NOMO-1 treated with dmso at 0.1 percent for 144 hours (cell line): ENCODE measurements around the gene PDCL2.
"Not testable (repeated sequence)": the region's sequence is repeated elsewhere in the genome, so short reads cannot be mapped to it uniquely, and the experiment has no call there.

ENCODE experiments used
- DNase-seq: peaks from one replicate; lab custom pipeline; 2025; ENCODE audit not compliant: unreplicated experiment; lab: John Stamatoyannopoulos, UW

Gene PDCL2

DNA sequence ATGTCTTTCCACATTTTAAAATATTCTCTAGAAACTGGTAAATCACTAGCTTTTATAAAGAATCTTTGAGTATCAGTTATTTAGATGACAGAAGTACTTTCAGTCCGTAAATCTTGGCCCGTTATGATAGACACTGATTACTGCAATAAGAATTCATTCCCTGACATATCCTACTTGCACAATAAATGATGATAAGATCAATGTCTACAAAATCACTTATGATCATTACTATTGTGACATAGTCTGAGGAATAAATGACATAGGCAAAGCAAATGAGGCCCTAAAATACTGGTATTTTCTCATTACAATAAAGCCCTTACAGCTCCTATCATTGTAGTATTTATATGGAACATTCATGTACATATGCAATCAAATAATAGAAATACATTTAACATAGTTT is 6.6 kb upstream of the PDCL2 start:
- DNase-seq: no peak

DNA sequence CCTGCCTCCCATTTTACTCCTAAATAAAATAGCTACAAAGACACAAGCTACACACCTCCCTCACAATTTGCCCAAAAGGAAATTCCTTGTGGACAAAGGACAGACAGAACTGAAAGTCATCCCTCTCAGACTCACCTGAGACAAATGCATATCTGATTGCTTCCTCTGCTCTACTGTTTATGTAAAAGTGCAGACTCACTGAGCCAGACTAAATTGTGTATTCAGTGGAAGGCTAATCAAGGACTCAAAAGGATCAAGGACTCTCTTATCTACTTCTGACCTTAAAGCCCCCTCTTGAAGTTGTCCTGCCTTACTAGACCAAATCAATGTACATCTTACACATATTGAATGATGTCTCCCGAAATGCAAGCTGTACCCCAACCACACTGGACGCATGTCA is 3.9 kb downstream of the PDCL2 start:
- DNase-seq: no peak

DNA sequence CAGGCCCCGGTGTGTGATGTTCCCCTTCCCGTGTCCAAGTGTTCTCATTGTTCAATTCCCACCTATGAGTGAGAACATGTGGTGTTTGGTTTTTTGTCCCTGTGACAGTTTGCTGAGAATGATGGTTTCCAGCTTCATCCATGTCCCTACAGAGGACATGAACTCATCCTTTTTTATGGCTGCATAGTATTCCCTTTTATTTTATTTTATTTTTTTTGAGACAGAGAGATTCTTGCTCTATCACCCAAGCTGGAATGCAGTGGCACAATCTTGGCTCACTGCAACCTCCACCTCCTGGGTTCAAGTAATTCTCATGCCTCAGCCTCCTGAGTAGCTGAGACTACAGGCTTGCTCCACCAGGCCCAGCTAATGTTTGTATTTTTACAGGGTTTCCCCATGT is 9.3 kb downstream of the PDCL2 start:
- not testable (repeated sequence) for DNase-seq

DNA sequence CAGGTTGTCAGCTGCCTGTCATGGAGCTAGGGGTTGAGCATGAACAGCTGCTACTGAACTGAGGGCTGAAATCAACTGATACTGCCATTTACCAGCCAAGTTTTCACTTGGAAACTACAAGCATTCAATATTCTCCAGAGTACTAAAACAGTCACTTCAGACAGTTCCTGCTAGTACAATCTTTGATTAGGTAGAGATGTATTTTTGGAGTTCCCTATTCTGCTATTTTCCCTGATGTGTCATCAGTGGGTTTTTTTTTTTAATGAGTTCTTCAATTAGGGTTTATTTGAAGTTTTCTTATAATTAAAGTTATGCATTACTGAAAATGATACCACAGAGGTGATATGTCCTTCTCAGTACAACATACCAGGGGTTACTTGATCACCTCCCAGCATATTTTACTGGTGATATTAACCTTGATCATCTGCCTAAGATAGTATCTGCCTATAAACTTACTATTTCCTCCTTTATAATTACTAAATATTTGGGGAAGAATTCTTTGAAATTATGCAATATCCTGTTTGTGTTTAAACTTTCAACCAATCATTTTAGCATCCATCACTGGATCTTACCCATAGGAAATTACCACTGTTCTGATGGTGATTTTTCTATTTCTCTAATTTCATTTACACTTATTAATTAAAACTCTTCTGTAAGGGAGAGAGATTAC is 13.6 kb downstream of the PDCL2 start:
- no peak for DNase-seq

DNA sequence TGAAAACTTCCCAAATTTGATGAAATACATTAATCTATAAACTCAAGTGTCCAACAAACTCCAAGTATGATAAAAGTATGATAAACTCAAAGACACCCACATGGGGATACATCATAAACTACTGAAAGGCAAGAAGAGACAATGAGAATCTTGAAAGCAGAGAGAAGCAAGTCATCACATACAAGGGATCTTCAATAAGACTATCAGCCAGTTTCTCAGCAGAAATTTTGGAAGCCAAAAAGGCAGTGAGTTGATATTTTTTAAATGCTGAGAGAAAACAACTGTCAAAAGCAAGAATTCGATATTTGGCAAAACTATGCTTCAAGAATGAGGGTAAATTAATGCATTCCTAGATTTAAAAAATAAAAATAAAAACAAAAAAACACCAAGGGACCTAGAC is 16.5 kb downstream of the PDCL2 start:
- no peak for DNase-seq

DNA sequence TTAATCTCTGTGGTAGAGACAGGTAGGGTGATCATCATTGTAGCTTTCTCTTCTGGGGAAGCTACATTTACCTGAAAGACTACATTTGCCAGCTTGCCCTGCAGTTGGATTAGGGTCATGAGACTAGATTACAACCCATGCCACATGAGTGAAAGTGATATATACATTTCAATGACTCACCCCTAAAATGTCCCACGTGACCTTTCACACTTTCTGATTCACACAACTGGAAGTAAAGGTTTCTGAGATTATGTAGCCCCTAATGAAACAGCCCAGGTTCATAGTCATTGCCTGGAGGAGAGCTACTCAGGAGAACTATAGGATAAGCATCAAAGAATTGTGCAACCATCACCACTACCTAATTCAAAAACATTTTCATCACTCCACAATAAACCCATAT is 17.8 kb downstream of the PDCL2 start:
- DNase-seq: no peak

DNA sequence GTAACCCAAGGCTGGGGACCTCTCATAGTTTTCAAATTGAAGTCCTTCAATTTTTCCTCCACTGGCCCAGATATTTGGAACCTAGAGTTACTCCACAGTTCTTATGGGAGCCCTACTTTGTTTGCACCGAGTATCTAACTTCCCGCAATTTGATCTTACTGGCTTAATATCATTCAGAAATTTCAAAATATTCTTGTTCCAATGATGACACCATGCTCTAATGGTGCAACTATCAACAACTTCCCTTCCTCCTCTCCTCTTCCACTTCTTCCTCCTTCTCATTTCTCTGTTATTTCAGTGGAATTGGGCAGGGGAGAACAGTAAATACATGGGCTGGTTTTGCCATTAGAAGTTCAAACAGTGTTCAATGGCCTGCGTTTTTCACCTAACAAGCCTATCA is 20.2 kb downstream of the PDCL2 start:
- DNase-seq: no peak

DNA sequence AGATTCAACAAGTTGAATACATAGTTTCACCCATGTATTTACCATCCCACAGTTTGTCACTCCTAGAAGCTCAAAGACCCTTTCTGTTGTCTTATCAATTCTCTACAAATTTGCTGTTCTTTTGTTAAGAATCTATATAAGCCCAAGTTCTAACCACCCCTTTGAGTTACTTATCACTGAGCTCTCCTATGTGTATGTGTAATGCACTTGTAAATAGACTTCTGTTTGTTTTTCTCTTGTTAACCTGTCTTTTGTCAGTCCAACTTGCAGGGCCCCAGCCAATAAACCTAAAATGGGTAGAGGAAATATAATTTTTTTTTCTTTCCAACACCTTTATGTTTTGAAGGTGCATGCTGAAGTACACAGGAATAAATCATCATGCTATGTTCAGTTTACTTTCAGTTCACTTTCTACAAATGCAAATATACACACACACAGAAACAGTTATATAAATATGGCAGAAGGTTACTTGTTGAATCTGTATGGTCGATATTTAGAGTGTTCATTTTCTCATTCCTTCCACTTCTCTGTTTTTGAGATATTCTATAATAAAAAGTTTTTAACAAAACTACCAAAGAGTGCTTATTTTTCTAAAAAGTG is 23.0 kb downstream of the PDCL2 start:
- no peak for DNase-seq

DNA sequence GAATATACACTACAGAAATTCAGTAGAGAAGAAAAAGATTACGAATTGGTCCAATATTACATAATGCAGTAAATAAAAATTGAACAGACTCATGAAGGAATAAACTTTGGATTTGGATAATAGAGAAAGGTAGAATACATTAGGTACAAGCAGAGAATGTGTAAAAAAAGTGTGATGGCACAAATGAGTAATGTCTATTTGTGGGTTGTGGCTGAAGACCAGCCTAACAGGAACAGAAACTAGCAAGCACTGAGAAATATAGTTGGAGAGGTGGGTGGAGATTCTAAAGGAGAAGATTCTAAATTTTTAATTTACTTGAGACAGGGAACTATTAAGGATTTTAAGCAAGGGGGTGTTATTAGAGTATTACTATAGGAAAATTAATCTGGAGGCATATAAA is 30.2 kb downstream of the PDCL2 start:
- DNase-seq: peak; percentile 83

DNA sequence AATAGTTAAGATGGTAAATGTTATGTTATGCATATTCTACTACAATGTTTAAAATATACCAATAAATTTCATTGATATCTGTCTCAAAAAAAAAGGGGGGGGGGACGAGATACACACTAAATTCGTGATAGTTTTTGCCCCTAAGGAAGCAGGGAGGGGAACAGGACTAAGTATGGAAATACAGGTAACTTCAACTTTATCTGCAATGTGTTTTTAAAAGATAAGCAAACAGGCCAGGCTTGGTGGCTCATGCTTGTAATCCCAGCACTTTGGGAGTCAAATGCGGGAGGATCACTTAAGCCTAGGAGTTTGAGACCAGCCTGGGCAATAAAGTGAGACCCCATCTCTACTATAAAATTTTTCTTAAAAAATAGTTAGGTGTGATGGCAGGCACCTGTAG is 31.9 kb downstream of the PDCL2 start:
- no peak for DNase-seq

DNA sequence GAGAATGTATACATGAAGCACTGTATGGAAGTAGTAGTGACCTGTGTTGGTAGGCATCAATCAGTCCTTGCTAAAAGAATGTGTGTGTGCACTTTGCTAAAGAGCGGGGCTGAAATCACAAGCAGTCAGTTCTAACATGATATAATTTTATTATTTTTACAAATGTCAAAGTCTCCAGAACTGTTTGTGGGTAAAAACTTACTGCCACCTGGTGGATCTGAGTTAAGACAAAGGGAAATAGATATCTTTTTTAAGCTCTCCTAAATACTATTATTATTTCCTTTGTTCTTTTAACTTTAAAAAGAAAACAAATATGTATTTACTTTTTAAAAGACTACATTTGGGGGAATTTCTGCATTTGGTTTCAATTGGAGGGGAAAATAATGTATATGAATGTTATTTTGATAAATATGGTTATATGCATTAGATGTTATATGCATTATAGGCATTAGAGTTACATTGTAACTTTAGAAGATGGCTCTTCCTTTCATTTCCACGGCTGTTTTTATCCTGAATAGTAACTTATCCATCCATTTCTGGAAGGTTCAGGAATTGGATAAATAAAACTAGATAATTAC is 37.5 kb downstream of the PDCL2 start:
- DNase-seq: no peak

DNA sequence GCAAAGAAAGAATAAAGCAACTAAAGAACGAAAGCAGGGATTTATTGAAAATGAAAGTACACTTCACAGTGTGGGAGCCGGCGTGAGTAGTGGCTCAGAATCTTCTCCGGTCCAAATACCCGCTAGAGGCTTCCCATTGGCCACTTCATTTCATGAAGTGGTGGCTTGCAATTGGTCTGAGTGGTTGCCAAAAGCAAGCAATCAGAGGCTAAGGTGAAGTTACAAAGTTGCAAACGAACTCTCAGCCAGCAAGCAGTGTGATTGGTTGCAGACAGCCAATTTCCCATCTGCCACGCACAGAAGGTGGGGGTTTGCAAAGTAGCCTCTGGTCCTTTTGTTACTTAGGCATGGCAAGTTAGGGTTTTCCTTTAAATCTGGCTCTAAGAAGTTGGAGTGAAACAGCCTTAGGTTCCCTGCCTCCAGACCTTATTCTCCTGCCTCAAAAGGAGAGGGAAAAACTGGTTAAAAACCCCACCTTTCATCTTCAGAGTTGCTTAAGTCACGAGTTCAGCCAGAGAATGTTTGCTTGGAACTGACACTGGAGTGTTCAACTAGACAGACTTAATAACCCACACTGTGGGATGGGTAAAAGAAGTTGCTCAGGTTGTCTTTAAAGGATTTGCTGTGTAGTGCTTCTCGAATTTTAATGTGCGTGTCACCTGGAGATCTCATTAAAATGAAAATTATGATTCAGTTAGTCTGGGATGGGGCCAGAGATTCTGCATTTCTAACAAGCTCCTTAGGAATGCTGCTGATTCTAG is 38.4 kb downstream of the PDCL2 start:
- no peak for DNase-seq

DNA sequence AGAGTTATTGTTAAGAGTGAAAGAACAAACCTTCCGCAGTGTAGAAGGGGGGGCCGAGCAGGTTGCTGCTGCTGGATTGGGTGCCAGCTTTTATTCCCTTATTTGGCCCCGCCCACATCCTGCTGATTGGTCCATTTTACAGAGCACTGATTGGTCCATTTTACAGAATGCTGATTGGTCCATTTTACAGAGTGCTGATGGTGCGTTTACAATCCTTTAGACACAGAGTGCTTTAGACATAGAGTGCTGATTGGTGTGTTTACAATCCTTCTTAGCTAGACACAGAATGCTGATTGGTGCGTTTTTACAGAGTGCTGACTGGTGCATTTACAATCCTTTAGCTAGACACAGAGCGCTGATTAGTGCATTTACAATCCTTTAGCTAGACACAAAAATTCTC is 40.1 kb downstream of the PDCL2 start:
- DNase-seq: not testable (repeated sequence)

DNA sequence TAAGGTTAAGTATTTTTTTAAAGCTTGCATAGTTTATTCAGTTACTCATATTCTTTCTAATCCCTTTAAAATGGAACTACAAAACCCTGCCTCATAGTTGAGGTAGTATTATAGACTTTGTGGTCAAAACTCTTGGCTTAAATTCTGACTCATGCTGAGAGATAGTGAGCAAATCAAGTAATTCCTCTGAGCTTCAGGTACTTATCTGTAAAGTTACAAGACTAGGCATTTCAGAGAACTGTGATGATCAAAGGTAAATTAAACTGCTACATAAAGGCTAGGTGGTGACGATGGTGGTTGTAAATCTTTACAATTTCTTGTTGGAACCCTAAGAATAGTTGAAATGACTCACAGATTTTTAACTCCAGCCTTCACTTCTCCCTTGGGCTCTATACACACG is 42.2 kb downstream of the PDCL2 start:
- no peak for DNase-seq

DNA sequence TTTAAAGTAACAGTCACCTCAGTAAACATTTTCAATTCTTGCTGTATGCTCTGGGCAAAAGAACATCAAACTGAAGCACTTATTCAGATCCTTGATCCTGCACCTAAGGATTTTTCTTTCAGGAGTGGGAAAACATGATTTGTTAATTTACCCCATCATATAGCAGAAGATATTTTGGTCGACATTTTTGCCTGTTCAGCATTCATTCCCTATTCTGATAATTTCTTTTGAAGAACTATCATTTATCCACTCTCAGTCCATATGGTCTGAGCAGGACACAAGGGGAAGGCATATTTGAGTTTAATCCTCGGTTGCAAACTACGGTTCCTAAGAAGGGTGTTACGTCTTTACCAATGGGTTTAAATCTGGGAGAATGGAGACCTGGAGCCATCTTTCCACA is 44.1 kb downstream of the PDCL2 start:
- no peak for DNase-seq

DNA sequence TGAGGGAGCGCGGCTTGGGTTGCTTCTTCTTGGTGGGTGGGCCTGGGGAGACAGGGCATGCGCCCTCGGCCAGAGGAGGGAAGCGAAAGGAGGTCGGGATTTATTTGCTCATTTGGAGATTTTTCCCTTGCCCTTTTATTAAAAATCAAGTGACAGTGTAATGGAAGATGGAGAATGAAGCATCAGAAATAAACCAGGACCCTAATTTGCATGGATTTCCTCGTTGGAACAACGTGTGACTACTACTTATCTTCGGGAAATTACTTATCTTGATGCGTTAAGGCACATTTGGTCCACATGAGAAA is 44.6 kb downstream of the PDCL2 start:
- DNase-seq: no peak

DNA sequence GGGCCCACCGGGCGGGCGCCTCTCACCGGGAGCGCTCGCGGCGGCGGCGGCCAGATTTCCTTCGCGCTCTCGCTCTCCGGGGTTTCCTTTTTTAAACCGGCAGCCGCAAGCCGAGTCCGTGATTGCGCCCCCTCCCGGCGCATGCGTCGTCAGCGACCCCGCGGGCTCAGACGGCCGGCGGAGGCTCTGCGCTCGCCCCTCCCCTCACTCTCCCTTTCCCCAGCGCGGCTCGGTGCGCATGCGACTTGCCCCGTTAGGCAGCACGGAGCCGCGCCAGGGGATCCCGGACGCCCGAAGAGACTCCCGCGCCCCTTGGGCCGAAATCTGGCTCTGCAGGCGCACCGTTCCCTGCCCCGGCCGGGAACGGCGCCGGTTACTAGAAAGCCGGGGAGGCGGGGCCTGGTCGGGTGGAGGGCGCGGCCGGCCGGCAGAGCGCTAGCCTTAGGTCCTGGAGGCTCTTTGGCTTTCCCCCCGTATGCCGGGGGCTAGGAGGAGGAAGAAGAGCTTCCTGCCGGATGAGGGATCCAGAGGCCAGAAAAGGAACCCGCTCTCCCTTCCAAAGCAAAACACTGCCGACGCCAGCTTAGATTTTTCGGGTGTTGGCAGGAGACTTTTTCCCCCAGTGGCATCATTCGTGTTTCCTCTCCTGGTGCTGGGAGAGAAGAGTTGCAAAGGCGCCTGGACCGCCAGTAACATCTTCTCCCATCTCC is 45.1 kb downstream of the PDCL2 start, which contains the start of gene CLOCK:
CLOCK (minus strand) TSS at position 154 of the 710 bp plus-strand sequence. CDS start 64,124 bp downstream, outside the sequence.
- peak; percentile 63 for DNase-seq

DNA sequence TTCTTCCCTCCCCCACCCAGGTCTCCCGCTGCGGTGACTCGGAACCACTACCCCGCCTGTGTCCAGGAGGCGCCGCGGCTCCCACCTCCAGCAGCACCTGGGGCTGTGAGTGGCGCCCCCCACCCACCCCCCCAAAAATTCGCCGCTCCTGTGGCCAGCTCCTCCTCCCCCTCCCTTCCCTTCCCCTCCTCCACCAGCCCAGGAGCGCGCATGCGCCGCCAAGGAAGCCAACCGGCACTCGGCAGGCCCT is 45.6 kb downstream of the PDCL2 start:
- no peak for DNase-seq

DNA sequence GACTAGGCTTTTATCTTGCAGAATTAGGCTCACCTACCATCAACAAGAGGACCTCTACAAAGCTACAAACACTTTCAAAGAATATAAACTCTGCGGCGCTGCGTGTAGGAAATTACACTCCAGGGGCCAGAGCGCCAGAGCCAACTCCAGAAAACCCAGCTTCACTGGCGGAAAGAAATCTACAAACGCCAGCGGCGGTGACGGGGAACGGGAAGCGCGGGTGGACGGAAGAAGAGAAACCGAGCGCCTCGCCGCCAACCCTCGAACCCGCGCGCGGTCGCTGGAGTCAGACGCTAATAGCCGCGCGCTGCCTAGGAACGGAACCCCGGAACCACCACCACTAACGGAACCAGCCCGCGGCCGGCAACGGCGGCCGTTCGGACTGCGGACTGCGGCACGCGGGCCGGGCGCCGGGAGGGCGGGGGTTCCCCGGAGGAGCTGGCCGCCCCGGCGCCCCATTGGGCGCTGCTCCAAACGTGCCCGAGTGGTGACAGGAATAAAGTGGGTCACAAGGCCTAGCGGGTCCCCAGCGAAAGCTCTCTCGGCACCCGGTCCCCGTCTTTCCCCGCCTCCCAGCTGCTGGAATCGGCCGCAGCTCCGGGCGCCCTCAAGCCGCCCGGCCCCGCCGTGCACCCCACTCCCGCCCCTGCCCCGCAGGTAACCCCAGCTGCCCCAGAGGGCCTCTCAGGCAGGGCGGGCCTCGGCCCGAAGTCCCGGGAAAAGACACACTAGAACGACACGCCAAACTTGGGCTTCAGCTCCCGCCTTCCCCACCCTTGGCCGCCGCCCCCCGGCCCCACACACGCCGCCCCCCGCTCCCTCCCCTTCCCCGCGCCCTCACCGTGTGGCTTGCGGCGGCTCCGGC is 46.2 kb downstream of the PDCL2 start:
- DNase-seq: peak; percentile 54

DNA sequence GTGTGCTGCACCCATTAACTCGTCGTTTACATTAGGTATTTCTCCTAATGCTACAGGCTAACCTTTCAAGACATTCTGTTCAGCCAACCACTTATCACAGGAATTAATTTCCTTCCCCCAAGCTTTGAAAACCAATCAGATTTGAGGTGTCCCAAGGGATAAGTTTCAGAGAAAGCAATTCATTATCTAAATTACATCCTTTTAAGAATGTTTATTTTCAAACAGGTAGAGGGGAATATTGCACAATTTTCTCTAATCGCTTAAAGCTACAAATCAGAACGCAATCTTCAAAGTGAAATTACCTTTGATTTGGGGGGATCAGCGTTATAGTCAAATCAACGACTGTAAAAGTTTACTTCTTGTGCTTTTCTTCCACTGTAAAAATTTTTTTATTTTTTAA is 46.9 kb downstream of the PDCL2 start:
- DNase-seq: no peak

DNA sequence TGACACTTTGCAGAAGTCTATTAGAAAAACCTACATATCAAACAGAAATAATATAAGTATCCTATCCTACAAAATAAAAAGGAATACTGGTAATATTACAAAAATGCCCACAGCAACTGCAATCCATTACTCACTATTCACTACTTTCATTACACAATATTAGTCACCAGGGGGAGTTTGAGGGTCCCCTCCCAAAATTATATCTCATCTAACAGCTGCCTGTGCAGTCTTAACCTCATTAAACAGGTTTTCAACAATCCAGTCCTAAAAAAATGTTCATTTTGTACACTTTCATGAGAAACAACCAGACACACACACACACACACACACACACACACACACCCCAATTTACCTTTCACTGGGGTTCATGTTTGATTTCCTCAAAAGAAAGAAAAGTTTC is 48.2 kb downstream of the PDCL2 start:
- DNase-seq: no peak
